ENCODE data around the gene EIF4E3.

GRCh38 chr3:71734881-71735280, 9.7 kb upstream of the EIF4E3 start:
- no peak for TF ChIP-seq CTCF (optimal IDR thresholded peaks at IDR 0.05 in 1 of 3, IDR thresholded peaks at IDR 0.05 in 1 of 3, conservative IDR thresholded peaks at IDR 0.05 in 1 of 3; ENCODE audit: extremely low read depth in 1 of 3, insufficient read depth in 2 of 3, low read length in 3 of 3)
- no peak for TF ChIP-seq EZH2 (IDR thresholded peaks at IDR 0.05; ENCODE audit: low read length)
